T-helper 1 cell treated with Interleukin-12 subunit alpha and Interleukin-12 subunit beta and Interleukin-4 antibody, amounts not matched to agents 30 ng/mL and 1 ng/mL, for 36 hours (primary cell): ENCODE measurements around the gene GUK1. TPM values are rescaled to one million over a fixed set of nuclear protein-coding genes. Genes with fewer than 3 reads are reported as not detected.

Source experiments
- intact Hi-C: fragments of 100-400 bp; cut with micrococcal nuclease; formaldehyde crosslinking; loops from one replicate; pipeline ENCODE4 v1.15.1; 2024
- total RNA-seq: library from RNA; stranded (reverse); gene quantifications from 2 replicates; pipeline ENCODE4 v1.2.3, GENCODE V29; 2022

Gene GUK1
- total RNA-seq, 1 donor from 2014 or later: 227 TPM

GRCh38 chr1:228161362-228161761 is 21.3 kb downstream of the GUK1 start:
- intact Hi-C loops: loop anchor here (10.0 kb wide), 1 partner anchor 1903 kb away; the partner anchor contains the start of gene GALNT2

DNA sequence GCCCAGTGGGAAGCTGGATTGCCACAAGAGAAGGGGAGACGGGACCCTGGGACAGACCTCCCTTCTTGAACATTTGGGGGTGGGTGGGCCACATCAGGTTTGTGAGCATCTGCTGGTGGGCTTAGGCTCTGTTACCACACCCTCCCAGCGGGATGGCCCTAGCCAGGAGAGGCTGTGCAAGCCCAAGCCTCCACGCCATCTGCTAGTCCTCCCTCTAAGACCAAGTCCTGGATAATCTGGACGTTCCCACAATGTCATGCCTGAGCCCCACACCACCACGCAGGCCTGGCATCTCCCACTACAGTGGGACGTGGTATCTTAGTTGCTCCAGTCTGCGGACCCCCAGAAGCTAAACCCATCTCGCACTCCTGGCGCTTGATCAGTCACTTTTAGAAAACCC is 21.8 kb downstream of the GUK1 start:
- intact Hi-C loops: loop anchor here (10.0 kb wide), 1 partner anchor 1903 kb away; the partner anchor contains the start of gene GALNT2

- intact Hi-C loops: loop anchor here (10.0 kb wide), 1 partner anchor 1902 kb away; the partner anchor contains the start of gene GALNT2
Observed at GRCh38 chr1:228162286-228163006, 22.4 kb downstream of the GUK1 start.

DNA sequence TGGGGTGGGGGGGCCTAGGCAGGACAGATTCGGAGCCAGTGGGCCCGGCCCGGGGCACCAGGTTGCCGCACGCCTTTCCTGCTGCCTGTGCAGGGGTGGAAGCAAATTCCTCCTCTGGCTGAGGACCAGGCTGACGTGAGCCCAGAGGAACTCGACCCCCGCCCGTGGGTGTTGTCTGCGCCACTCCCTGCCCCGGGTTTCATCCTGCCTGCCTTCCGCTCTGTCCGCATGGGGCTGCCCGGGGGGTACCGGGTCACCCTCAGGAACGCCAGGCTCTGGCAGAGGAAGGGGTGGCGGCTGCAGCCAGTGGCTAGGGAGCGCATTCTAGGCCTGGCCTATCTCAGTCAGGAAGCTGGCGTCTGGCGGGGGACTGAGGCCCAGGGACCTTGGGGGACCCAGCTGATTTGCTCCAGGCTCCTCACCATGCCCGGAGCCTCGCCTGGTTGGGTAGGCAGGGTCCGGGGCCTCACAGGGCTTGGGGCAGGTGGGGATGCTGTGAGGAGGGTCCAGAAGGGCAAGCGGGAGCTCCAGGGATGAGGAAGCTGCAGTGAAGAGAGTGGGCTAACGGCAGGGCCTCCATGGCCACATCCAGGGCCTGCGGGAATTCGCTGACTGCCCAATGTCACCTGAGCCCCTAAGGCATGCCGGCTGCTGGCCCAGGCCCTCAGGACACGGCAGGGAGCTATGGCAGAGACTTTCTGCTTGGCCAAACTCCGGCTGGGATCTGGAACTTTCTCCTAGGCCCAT is 23.1 kb downstream of the GUK1 start:
- intact Hi-C loops: loop anchor here (10.0 kb wide), 1 partner anchor 1902 kb away; the partner anchor contains the start of gene GALNT2

DNA sequence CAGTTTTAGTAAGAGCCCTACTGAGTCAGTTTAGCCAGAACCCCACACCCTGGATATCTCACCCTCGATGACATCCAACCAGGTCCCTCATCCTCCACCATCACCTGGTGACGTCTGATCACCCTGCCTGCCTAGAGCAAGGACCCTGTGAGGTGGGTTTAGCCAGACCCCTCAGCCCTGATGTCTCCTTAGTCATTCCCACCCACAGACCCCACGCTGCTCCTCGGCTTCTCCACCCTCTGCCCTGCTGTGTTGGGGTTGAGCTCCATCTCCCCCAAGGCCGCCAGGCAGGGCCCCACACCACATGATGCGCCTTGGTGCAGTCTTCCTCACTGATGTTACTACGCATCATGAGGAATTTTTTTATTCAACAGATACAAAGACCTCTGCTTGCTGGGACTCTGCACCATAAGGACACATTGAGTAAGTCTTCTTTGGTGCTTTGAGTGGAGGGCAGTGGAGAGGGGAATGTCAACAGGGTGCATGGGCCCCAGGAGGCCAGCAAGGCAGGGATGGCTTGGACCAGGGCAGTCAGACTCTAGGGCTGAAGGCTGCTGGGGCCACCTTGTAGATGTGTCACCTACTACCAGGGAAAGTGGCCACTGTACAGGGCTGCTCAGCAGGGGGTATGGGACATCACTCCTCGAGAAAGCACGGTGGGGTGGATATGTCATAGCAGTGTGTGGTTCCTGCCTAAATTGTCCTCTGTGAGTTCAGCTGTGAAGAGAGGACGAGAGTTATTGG is 23.9 kb downstream of the GUK1 start:
- intact Hi-C loops: loop anchor here (10.0 kb wide), 1 partner anchor 1901 kb away; the partner anchor contains the start of gene GALNT2

GRCh38 chr1:228164561-228165371 is 24.7 kb downstream of the GUK1 start:
- intact Hi-C loops: loop anchor here (1.0 to 10.0 kb wide), 8 partner anchors 24 to 1900 kb away; partner anchors contain the start of genes CCSAP, GALNT2, GUK1 and JMJD4

DNA sequence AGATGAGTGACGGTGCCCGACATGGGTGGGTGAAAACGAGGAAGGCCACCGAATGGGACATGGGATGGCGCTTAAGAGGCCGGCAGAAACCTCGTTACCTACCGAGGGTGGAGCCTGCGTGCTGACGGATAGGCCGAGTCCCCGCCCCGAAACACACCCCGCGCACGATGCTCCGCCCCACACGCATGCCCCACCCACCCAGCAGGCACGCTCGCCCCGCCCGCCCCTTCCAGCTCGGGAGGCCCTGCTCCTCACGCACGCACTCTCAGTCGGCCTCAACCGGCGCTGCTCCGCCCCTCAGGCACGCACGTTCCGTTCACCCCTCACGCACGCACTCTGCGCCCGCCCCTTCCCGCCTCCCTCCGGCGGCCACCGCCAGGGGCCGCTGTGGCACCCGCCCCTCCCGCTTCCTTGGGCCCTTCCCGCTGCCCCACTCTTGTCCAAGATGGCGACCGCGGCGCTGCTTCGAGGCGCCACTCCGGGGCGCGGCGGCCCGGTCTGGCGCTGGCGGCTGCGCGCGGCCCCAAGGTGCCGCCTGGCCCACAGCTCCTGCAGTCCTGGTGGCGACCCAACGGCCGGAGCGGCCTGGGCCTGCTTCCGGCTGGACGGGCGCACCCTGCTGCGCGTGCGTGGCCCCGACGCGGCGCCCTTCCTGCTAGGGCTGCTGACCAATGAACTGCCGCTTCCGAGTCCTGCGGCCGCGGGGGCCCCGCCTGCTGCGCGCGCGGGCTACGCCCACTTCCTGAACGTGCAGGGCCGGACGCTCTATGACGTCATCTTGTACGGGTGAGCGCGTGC is 25.5 kb downstream of the GUK1 start, which contains the start of gene IBA57:
Gene IBA57 (plus strand): TSS at position 433 of the 798 bp plus-strand sequence. CDS start 13 bp downstream, at position 446.
- intact Hi-C loops: loop anchor here (1.0 to 10.0 kb wide), 21 partner anchors 9 to 1899 kb away; partner anchors contain the start of genes ARF1, C1orf35, CCSAP and GALNT2

- intact Hi-C loops: loop anchor here (1.0 to 10.0 kb wide), 15 partner anchors 8 to 1898 kb away; partner anchors contain the start of genes ARF1, C1orf35, CCSAP and GALNT2
Observed at GRCh38 chr1:228166170-228166936, 26.3 kb downstream of the GUK1 start.

- intact Hi-C loops: loop anchor here (5.0 to 10.0 kb wide), 2 partner anchors 1174 to 1896 kb away; partner anchors contain the start of genes CCSAP and GALNT2
Observed at GRCh38 chr1:228168563-228169270, 28.6 kb downstream of the GUK1 start.

DNA sequence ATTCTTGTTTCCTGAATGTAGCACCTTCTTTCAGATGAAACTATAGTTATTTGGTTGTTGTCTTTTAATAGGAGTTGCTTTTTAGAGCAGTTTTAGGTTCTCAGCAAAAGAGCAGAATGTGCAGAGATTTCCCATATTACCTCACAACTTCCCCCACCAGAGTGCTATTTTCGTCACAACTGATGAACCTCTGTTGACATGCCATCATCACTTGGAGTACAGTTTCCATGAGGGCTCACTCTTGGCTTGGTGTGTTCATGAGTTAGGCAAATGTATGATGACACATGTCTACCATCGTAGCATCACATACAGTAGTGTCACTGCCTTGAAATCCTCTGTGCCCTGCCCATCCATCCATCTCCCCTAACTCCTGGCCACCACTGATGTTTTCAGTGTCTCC is 29.3 kb downstream of the GUK1 start:
- intact Hi-C loops: loop anchor here (5.0 to 10.0 kb wide), 2 partner anchors 1173 to 1895 kb away; partner anchors contain the start of genes CCSAP and GALNT2

DNA sequence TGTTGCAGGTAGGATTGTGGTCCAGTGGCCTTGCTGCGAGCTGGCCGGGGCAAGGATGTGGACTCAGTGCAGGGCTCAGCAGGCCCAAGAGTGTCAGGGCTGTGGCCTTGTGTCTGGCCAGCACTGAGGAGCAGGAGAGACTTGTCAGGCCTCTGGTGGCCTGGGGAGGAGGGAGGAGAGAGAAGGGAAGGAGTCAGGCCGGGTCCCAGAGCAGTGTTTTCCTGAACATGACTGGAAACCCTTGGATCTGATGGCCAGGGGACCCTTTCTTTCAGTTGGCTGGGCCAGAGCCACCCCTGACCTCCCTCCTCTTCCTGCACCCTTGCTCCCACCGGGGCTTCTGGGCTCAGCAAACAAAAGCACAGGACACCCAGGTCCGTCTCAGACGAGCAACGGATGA is 30.6 kb downstream of the GUK1 start:
- intact Hi-C loops: no loop called here

DNA sequence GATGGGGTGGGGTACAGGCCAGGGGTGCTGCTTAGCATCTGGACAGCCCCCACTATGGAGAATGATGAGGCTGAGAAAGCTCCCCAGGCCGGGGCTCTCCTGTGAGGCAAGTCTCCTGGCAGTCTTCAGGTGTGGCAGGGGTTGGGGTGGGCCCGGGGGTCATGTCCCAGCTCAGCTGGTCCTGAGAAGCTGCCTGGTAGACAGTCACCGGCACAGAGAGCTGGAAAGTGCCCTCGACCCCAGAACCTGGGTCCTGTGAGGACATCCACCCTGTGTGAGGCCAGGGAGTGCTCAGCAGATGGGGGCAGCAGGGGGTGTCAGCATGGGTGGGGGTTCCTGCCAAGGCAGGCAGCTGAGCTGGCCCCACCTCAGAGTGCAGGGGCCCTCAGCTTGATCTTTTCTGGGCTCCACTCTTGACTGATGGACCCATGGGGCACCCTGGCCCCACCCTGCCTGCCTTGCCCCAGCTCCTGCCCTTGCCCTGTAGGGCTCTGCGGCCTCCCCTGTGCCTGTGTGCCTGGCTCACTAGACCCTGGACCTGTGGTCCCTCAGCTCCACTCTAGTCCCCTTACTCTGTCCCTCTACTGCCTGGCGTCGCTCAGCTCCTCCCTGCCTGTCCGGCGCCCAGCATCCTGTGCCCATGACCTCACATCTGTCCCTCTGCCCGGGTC is 31.3 kb downstream of the GUK1 start:
- intact Hi-C loops: no loop called here

DNA sequence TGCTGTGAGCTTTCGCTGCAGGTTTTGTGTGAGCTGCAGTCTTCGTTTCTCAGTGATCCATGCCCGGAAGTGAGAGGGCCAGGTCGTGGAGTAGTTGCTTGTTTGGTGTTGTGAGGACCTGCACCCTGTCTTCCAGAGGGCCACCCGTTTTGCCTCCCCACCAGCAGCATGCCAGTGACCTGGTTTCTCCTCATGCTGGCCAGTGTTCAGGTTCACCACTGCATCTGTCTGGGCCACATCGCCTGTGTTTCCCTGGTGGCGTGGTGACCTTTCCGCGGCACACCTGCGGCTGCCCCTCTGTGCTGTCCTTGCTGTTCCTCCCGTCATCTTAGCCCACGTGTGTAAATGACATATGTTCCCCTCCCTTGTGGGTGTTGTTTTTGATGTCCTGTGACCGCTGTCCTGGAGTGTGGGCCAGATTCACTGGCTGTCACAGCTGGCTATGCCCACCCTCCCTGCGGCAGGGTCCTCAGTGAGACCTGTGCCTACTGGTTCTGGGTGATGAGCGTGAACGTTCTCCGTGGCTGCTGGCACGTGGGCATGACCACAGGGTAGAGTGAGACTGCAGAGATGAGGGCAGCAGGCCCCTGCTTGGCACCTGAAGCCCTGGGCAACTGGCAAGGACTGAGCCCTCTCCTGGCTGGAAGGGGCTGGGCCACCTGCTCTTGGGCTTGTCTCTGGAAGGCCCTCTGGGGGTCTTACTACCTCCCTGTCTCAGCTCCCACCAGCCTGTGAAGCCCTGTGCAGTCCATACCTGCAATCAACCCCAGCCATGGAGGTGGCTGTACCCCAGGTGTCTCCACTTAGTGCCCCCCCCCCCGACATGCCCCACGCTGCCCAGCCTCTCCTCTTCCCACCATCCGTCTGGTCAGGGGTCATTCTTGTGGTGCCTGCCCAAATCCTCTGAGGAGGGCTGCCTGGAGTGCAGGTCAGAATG is 32.8 kb downstream of the GUK1 start:
- intact Hi-C loops: no loop called here

- intact Hi-C loops: loop anchor here (1.0 to 2.0 kb wide), 2 partner anchors 8 to 39 kb away; no protein-coding TSS in a partner anchor
Observed at GRCh38 chr1:228173528-228174481, 33.7 kb downstream of the GUK1 start.
